B cell (primary cell): ENCODE data around the gene MYH11. TPM values are rescaled to one million over a fixed set of nuclear protein-coding genes. Genes with fewer than 3 reads are reported as not detected.

Experiments used
- ATAC-seq: fragments of 200-7000 bp; cut with Tn5 transposase; one replicate; pipeline ENCODE4 v1.10.0; 2021; ENCODE audit warnings: low read depth, mild to moderate bottlenecking, moderate number of reproducible peaks, moderate library complexity
- CTCF ChIA-PET: fragments of 350-600 bp; sonication (Branson Sonifier 250); formaldehyde crosslinking; loops from one replicate; lab custom pipeline; 2021; ENCODE audit warnings: antibody characterized with exemption, inconsistent platforms; lab: Charles Lee
- POLR2A ChIA-PET: fragments of 350-600 bp; sonication (Branson Sonifier 250); formaldehyde crosslinking; loops from one replicate; lab custom pipeline; 2021; ENCODE audit warnings: antibody characterized with exemption; lab: Charles Lee
- DNase-seq: peaks from one replicate; pipeline ENCODE4 v3.0.0; 2013
- H2AFZ ChIP-seq: 2 replicates; pipeline ENCODE4 v1.6.1; 2012; ENCODE audit warnings: mild to moderate bottlenecking, low read depth, low read length; ENCODE audit not compliant: insufficient read depth, poor library complexity, severe bottlenecking
- H3K27ac ChIP-seq, 2 donors: 1 replicate in 1 of 2; 2 replicates in 1 of 2; pipeline ENCODE4 v1.5.1; 2012 to 2013; ENCODE audit warnings: low read length in 2 of 2, mild to moderate bottlenecking in 2 of 2, moderate library complexity in 1 of 2
- H3K27me3 ChIP-seq, 4 experiments: fragments of 200-600 bp in 1 of 4; sonication (generic) in 1 of 4; replicated peaks in 1 of 4; 1 replicate in 2 of 4; 2 replicates in 2 of 4; pipeline versions ENCODE4 v1.6.1 to v1.7.0; 2013 to 2016; ENCODE audit warnings: low read length in 3 of 4, mild to moderate bottlenecking in 2 of 4, mixed read lengths in 1 of 4, moderate library complexity in 1 of 4; ENCODE audit not compliant: insufficient read depth in 4 of 4, control insufficient read depth in 3 of 4; ENCODE audit errors: control extremely low read depth in 1 of 4
- H3K36me3 ChIP-seq, 2 experiments: replicated peaks in 1 of 2; 1 replicate in 1 of 2; 2 replicates in 1 of 2; pipeline versions ENCODE4 v1.6.1 to v1.7.1; 2013; ENCODE audit warnings: low read length in 1 of 2; ENCODE audit not compliant: insufficient read depth in 2 of 2, control insufficient read depth in 1 of 2; ENCODE audit errors: control extremely low read depth in 1 of 2, extremely low read depth in 1 of 2
- H3K4me1 ChIP-seq, 2 donors: fragments of 200-600 bp in 1 of 2; sonication (generic) in 1 of 2; 1 replicate in 1 of 2; 2 replicates in 1 of 2; pipeline versions ENCODE4 v1.5.1 to v1.6.1; 2013 to 2017; ENCODE audit warnings: low read length in 2 of 2; ENCODE audit not compliant: control insufficient read depth in 2 of 2, insufficient read depth in 2 of 2
- H3K4me2 ChIP-seq: replicated peaks from 2 replicates; pipeline ENCODE3; 2012; ENCODE audit warnings: mild to moderate bottlenecking, low read depth, low read length; ENCODE audit not compliant: poor library complexity, severe bottlenecking
- H3K4me3 ChIP-seq, 5 experiments: fragments of 200-600 bp in 1 of 5; sonication (generic) in 1 of 5; 1 replicate in 3 of 5; 2 replicates in 2 of 5; pipeline versions ENCODE4 v1.5.1 to v1.7.0; 2011 to 2016; ENCODE audit warnings: low read length in 4 of 5, mild to moderate bottlenecking in 4 of 5, low read depth in 2 of 5, control low read depth in 1 of 5, moderate library complexity in 1 of 5; ENCODE audit not compliant: insufficient read depth in 1 of 5; ENCODE audit errors: control extremely low read depth in 1 of 5, extremely low read depth in 1 of 5
- H3K79me2 ChIP-seq: fragments of 200-600 bp; sonication (generic); one replicate; pipeline ENCODE4 v1.6.0; 2016; ENCODE audit warnings: low read length; ENCODE audit not compliant: control insufficient read depth, insufficient read depth
- H3K9ac ChIP-seq: fragments of 200-600 bp; sonication (generic); 2 replicates; pipeline ENCODE4 v1.6.1; 2017; ENCODE audit warnings: mild to moderate bottlenecking, low read length, moderate library complexity
- H3K9me3 ChIP-seq, 3 donors: one replicate each; pipeline versions ENCODE4 v1.6.1 to v1.7.1; 2013; ENCODE audit warnings: low read length in 2 of 3; ENCODE audit not compliant: control insufficient read depth in 2 of 3, insufficient read depth in 1 of 3; ENCODE audit errors: control extremely low read depth in 1 of 3
- H4K20me1 ChIP-seq: 2 replicates; pipeline ENCODE4 v1.6.0; 2012; ENCODE audit warnings: mild to moderate bottlenecking, low read length; ENCODE audit not compliant: insufficient read depth, control insufficient read depth, poor library complexity, severe bottlenecking
- H3K27ac Mint-ChIP-seq: one replicate; pipeline ENCODE4 v1.8.0; 2021; ENCODE audit warnings: mixed read lengths
- H3K27me3 Mint-ChIP-seq: one replicate; pipeline ENCODE4 v1.8.0; 2021; ENCODE audit warnings: mixed read lengths
- H3K4me1 Mint-ChIP-seq: one replicate; pipeline ENCODE4 v1.8.0; 2021; ENCODE audit warnings: mixed read lengths
- H3K4me3 Mint-ChIP-seq: one replicate; pipeline ENCODE4 v1.8.0; 2021; ENCODE audit warnings: mixed read lengths
- H3K9me3 Mint-ChIP-seq: one replicate; pipeline ENCODE4 v1.8.0; 2022; ENCODE audit warnings: mixed read lengths; ENCODE audit not compliant: insufficient read depth
- CTCF ChIP-seq: fragments of 200-600 bp; IDR thresholded peaks from one replicate; pipeline ENCODE4 v1.8.0; 2022; ENCODE audit warnings: antibody characterized with exemption, mild to moderate bottlenecking
- EZH2 ChIP-seq: IDR thresholded peaks from 2 replicates; pipeline ENCODE4 v1.6.1; 2012; ENCODE audit warnings: borderline replicate concordance, low read depth, mild to moderate bottlenecking, moderate library complexity, low read length; ENCODE audit not compliant: insufficient read depth, poor library complexity, severe bottlenecking
- WGBS: methylation state at CpG from one replicate; pipeline ENCODE4 v1.1.5; 2013; ENCODE audit warnings: missing lambda C conversion rate; ENCODE audit not compliant: insufficient coverage; 5-methylcytosine and 5-hydroxymethylcytosine counted together
- intact Hi-C: fragments of 100-400 bp; cut with micrococcal nuclease; formaldehyde crosslinking; loops from one replicate; pipeline ENCODE4 v1.10.0; 2022
- polyA plus RNA-seq: library from polyadenylated mRNA; depleted of rRNA; stranded (reverse); fragments of >200 nt; gene quantifications from 2 replicates; pipeline ENCODE4 v1.2.3, GENCODE V29; 2012
- total RNA-seq, 2 donors: library from RNA; stranded (reverse); fragments of 120-200 nt in 1 of 2; gene quantifications; 1 replicate in 1 of 2; 2 replicates in 1 of 2; pipeline versions ENCODE4 v1.2.3 to v1.2.4, GENCODE V29; 2013 to 2022

MYH11 gene
- total and polyA plus RNA-seq, 2 donors (not counting 1 experiment from before 2014, with no cell fraction given) = 0.05 to 0.16 TPM

- Mint-ChIP-seq H3K4me1 (peaks cover 4% of the 10 kb centered on the region), H3K27ac (no peak overlapping the region), H3K9me3 (peaks cover 10% of the 10 kb centered on the region), H3K27me3 (peaks cover 6% of the 10 kb centered on the region), H3K4me3 (no peak overlapping the region)
- no peak overlapping the region for H3K27ac ChIP-seq
- no peak for DNase-seq
- no peaks in the 10 kb centered on the region for H3K79me2 ChIP-seq
- no peak overlapping the region for H3K4me3 ChIP-seq
- H3K9me3 ChIP-seq = peaks cover 0 to 8% (median 4%) of the 10 kb centered on the region in 3 donors
- no peaks in the 10 kb centered on the region for H3K27me3 ChIP-seq
- intact Hi-C loops = no loop called here
- H2AFZ ChIP-seq = no peak overlapping the region
- TF ChIP-seq EZH2 (no peak), CTCF (no peak)
- H3K4me2 ChIP-seq = no peak overlapping the region
- no peaks in the 10 kb centered on the region for H4K20me1 ChIP-seq
- CTCF ChIA-PET = interaction anchor here (0.6 to 1.0 kb wide), 2 partner anchors 11 kb away, joined by 4 read pairs; no protein-coding TSS in a partner anchor
- WGBS = no CpG with 5 or more reads among the region's 1 CpG
- no peaks in the 10 kb centered on the region for H3K36me3 ChIP-seq
- H3K9ac ChIP-seq = no peak overlapping the region
- POLR2A ChIA-PET = no interaction called here
- ATAC-seq = no peak
- no peaks in the 10 kb centered on the region for H3K4me1 ChIP-seq
Measured at GRCh38 chr16:15795615-15796014, 61.2 kb downstream of the MYH11 start.

GRCh38 chr16:15792563-15792971 lies 64.3 kb downstream of the MYH11 start:
- H3K9ac ChIP-seq = no peak overlapping the region
- Mint-ChIP-seq H3K4me3 (no peak overlapping the region), H3K27ac (no peak overlapping the region), H3K4me1 (peaks cover 4% of the 10 kb centered on the region), H3K27me3 (no peaks in the 10 kb centered on the region), H3K9me3 (peaks cover 10% of the 10 kb centered on the region)
- CTCF ChIA-PET = interaction anchor here (0.6 to 0.8 kb wide), 2 partner anchors 9 to 27 kb away, joined by 3 read pairs; no protein-coding TSS in a partner anchor
- intact Hi-C loops = no loop called here
- H3K9me3 ChIP-seq = peaks cover 0 to 8% (median 4%) of the 10 kb centered on the region in 3 donors
- no peaks in the 10 kb centered on the region for H3K4me1 ChIP-seq
- 100% methylated on average over 1 of the region's 5 CpGs for WGBS
- H3K27me3 ChIP-seq = no peaks in the 10 kb centered on the region
- H3K4me2 ChIP-seq = no peak overlapping the region
- no peaks in the 10 kb centered on the region for H3K36me3 ChIP-seq
- no peak overlapping the region for H3K4me3 ChIP-seq
- no peak overlapping the region for H3K27ac ChIP-seq
- H2AFZ ChIP-seq = no peak overlapping the region
- no peak for DNase-seq
- POLR2A ChIA-PET = no interaction called here
- no peak for ATAC-seq
- TF ChIP-seq CTCF = no peak
- TF ChIP-seq EZH2 = no peak
- no peaks in the 10 kb centered on the region for H3K79me2 ChIP-seq
- no peaks in the 10 kb centered on the region for H4K20me1 ChIP-seq
